ENCODE measurements around the gene SCUBE1. TPM values are rescaled to one million over a fixed set of nuclear protein-coding genes. Genes with fewer than 3 reads are reported as not detected.

The SCUBE1 gene
- total and polyA plus RNA-seq, 2 experiments from 2014 or later = 2.1 to 2.2 TPM

DNA sequence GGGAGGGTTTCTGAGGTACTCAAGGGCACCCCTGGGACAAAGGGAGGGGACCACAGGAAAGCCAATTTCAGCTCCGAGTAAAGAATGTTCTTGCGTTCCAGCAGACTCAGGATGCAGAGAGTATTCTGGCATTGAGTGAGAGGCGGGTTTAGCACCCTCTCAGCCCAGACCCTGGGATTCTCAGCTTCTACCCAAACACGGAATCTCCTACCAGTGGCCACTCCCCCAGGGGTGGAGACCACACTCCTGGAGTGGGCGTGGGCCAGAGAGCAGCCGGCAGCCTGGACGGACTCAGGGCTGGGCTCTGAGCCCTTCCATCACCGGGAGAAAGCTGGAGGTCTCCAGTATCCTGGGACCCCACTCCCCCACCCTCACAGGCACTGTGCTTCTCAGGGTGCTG, 130.1 kb downstream of the SCUBE1 start:
- DNase-seq (ENCODE audit: low spot score) = peak; percentile 51
- no peaks in the 10 kb centered on the region for H3K27me3 ChIP-seq
- H3K79me2 ChIP-seq = no peaks in the 10 kb centered on the region
- no peak overlapping the region for H3K4me3 ChIP-seq
- H2AFZ ChIP-seq = no peak overlapping the region
- H3K4me1 ChIP-seq (ENCODE audit: insufficient read depth) = peaks cover 7% of the 10 kb centered on the region
- WGBS (ENCODE audit: low lambda C conversion rate, missing lambda C conversion rate) = 25% methylated on average over 8 of the region's 8 CpGs
- no peak overlapping the region for H3K4me2 ChIP-seq
- H4K20me1 ChIP-seq (ENCODE audit: insufficient read depth, poor library complexity, severe bottlenecking) = no peaks in the 10 kb centered on the region
- no peaks in the 10 kb centered on the region for H3K36me3 ChIP-seq (replicated peaks; ENCODE audit: insufficient read depth, low read depth)
- H3K27ac ChIP-seq = no peak overlapping the region
- no peaks in the 10 kb centered on the region for H3K9me3 ChIP-seq (ENCODE audit: low read depth)
- no peak for TF ChIP-seq EZH2 (IDR thresholded peaks at IDR 0.05; ENCODE audit: borderline replicate concordance)
- no peak for TF ChIP-seq EZH2phosphoT487 (IDR thresholded peaks at IDR 0.05; ENCODE audit: low read depth, severe bottlenecking, unreplicated experiment)
- no peak for TF ChIP-seq CTCF (IDR thresholded peaks at IDR 0.05; ENCODE audit: poor library complexity)
- no peaks in the 10 kb centered on the region for H3K9me2 ChIP-seq (replicated peaks; ENCODE audit: insufficient read depth)

GRCh38 chr22:43212434-43212952, 130.7 kb downstream of the SCUBE1 start:
- no peaks in the 10 kb centered on the region for H4K20me1 ChIP-seq (ENCODE audit: insufficient read depth, poor library complexity, severe bottlenecking)
- no peak overlapping the region for H3K4me2 ChIP-seq
- H3K27me3 ChIP-seq = no peaks in the 10 kb centered on the region
- H3K4me1 ChIP-seq (ENCODE audit: insufficient read depth) = peaks cover 7% of the 10 kb centered on the region
- no peaks in the 10 kb centered on the region for H3K36me3 ChIP-seq (replicated peaks; ENCODE audit: insufficient read depth, low read depth)
- DNase-seq (ENCODE audit: low spot score) = no peak
- H3K4me3 ChIP-seq = no peak overlapping the region
- no peak overlapping the region for H2AFZ ChIP-seq
- TF ChIP-seq CTCF (IDR thresholded peaks at IDR 0.05; ENCODE audit: poor library complexity) = no peak
- TF ChIP-seq EZH2phosphoT487 (IDR thresholded peaks at IDR 0.05; ENCODE audit: low read depth, severe bottlenecking, unreplicated experiment) = no peak
- no peak for TF ChIP-seq EZH2 (IDR thresholded peaks at IDR 0.05; ENCODE audit: borderline replicate concordance)
- H3K27ac ChIP-seq = no peak overlapping the region
- no peaks in the 10 kb centered on the region for H3K9me3 ChIP-seq (ENCODE audit: low read depth)
- WGBS (ENCODE audit: low lambda C conversion rate, missing lambda C conversion rate) = 95% methylated on average over 17 of the region's 23 CpGs
- no peaks in the 10 kb centered on the region for H3K79me2 ChIP-seq
- no peaks in the 10 kb centered on the region for H3K9me2 ChIP-seq (replicated peaks; ENCODE audit: insufficient read depth)

DNA sequence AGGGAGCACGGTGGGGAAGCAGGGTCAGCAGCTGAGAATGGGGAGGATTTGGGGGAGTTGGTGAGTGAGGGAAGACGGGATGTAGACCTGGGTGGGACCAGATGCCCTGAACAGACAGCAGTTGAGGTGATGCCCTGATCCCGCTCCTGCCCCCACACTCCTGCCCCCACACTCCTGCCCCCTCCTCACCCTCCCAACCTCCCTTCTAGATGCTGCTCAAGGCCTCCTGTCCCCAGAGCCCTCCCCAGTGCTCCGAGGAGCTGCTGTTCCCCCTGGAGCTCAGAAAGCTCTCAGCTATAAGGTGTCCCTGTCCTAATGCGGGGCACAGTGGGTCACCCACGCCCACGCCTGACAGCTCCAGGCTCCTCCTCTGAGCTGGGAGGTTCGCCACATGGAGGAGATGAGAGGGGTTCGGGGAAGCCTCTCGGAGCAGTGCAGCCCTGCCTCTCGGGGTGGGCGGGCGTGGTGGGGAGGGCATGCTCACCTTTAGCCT, 131.2 kb downstream of the SCUBE1 start:
- TF ChIP-seq CTCF (IDR thresholded peaks at IDR 0.05; ENCODE audit: poor library complexity) = no peak
- TF ChIP-seq EZH2phosphoT487 (IDR thresholded peaks at IDR 0.05; ENCODE audit: low read depth, severe bottlenecking, unreplicated experiment) = no peak
- no peak for TF ChIP-seq EZH2 (IDR thresholded peaks at IDR 0.05; ENCODE audit: borderline replicate concordance)
- Histone ChIP-seq H3K9me2 (replicated peaks; ENCODE audit: insufficient read depth) (no peaks in the 10 kb centered on the region), H3K9me3 (ENCODE audit: low read depth) (no peaks in the 10 kb centered on the region), H3K27me3 (no peaks in the 10 kb centered on the region), H3K4me3 (no peak overlapping the region), H4K20me1 (ENCODE audit: insufficient read depth, poor library complexity, severe bottlenecking) (no peaks in the 10 kb centered on the region), H3K27ac (no peak overlapping the region), H3K79me2 (no peaks in the 10 kb centered on the region), H2AFZ (no peak overlapping the region), H3K36me3 (replicated peaks; ENCODE audit: insufficient read depth, low read depth) (no peaks in the 10 kb centered on the region), H3K4me1 (ENCODE audit: insufficient read depth) (peaks cover 7% of the 10 kb centered on the region), H3K4me2 (no peak overlapping the region)
- no peak for DNase-seq (ENCODE audit: low spot score)
- 88% methylated on average over 13 of the region's 13 CpGs for WGBS (ENCODE audit: low lambda C conversion rate, missing lambda C conversion rate)
